ENCODE data around the gene UBP1. TPM values are rescaled to one million over a fixed set of nuclear protein-coding genes. Genes with fewer than 3 reads are reported as not detected.
A peak's percentile ranks its signal among the peaks of the same experiment; 100 is the strongest.
"Not testable (repeated sequence)": the region's sequence is repeated elsewhere in the genome, so short reads cannot be mapped to it uniquely, and the experiment has no call there.

The UBP1 gene
- polyA plus RNA-seq, 1 experiment: 104 TPM

GRCh38 chr3:33424606-33425452, 15.4 kb downstream of the UBP1 start:
- Histone ChIP-seq H3K4me3 (ENCODE audit: low read depth, low read length) (no peak overlapping the region), H3K27me3 (ENCODE audit: control insufficient read depth, insufficient read depth, low read length) (no peaks in the 10 kb centered on the region), H3K27ac (ENCODE audit: low read depth, low read length) (no peak overlapping the region), H3K9me3 (ENCODE audit: control insufficient read depth, insufficient read depth, low read length) (no peaks in the 10 kb centered on the region)
- DNase-seq (ENCODE audit: low read depth, low spot score): no peak
- CTCF ChIA-PET: no interaction called here
- POLR2A ChIA-PET: interaction anchor here (0.7 kb wide), 1 partner anchor 209 kb away, joined by 3 read pairs; no protein-coding TSS in a partner anchor
- no peak for TF ChIP-seq CTCF (IDR thresholded peaks at IDR 0.05; ENCODE audit: low read depth, low read length)

GRCh38 chr3:33420966-33421365, 19.2 kb downstream of the UBP1 start:
- Histone ChIP-seq H3K27me3 (ENCODE audit: control insufficient read depth, insufficient read depth, low read length) (no peaks in the 10 kb centered on the region), H3K9me3 (ENCODE audit: control insufficient read depth, insufficient read depth, low read length) (no peaks in the 10 kb centered on the region; the same call in 1 of the 2 replicates), H3K27ac (ENCODE audit: low read depth, low read length) (no peak overlapping the region), H3K4me3 (ENCODE audit: low read depth, low read length) (no peak overlapping the region)
- TF ChIP-seq CTCF (IDR thresholded peaks at IDR 0.05; ENCODE audit: low read depth, low read length): peak; percentile 16; the same call in 1 of the 2 replicates
- DNase-seq (ENCODE audit: low read depth, low spot score): no peak
- ChIA-PET CTCF (interaction anchor here (0.7 to 1.7 kb wide), 3 partner anchors 13 to 366 kb away, joined by 3 to 6 read pairs (median 4); no protein-coding TSS in a partner anchor), POLR2A (no interaction called here)

- Histone ChIP-seq H3K27me3 (ENCODE audit: control insufficient read depth, insufficient read depth, low read length) (no peaks in the 10 kb centered on the region), H3K9me3 (ENCODE audit: control insufficient read depth, insufficient read depth, low read length) (no peaks in the 10 kb centered on the region; the same call in 1 of the 2 replicates), H3K27ac (ENCODE audit: low read depth, low read length) (no peak overlapping the region), H3K4me3 (ENCODE audit: low read depth, low read length) (no peak overlapping the region)
- CTCF ChIA-PET: interaction anchor here (0.6 to 1.7 kb wide), 3 partner anchors 59 to 367 kb away, joined by 3 to 4 read pairs (median 3); no protein-coding TSS in a partner anchor
- no peak for DNase-seq (ENCODE audit: low read depth, low spot score)
- TF ChIP-seq CTCF (IDR thresholded peaks at IDR 0.05; ENCODE audit: low read depth, low read length): no peak
- POLR2A ChIA-PET: no interaction called here
Measured at GRCh38 chr3:33419948-33420347, 20.3 kb downstream of the UBP1 start.

GRCh38 chr3:33417066-33417673, 23.0 kb downstream of the UBP1 start:
- no peak overlapping the region for H3K4me3 ChIP-seq (ENCODE audit: low read depth, low read length)
- CTCF ChIA-PET: no interaction called here
- no peak overlapping the region for H3K27ac ChIP-seq (ENCODE audit: low read depth, low read length)
- POLR2A ChIA-PET: no interaction called here
- DNase-seq (ENCODE audit: low read depth, low spot score): no peak
- H3K9me3 ChIP-seq (ENCODE audit: control insufficient read depth, insufficient read depth, low read length): no peaks in the 10 kb centered on the region; the same call in 1 of the 2 replicates
- no peaks in the 10 kb centered on the region for H3K27me3 ChIP-seq (ENCODE audit: control insufficient read depth, insufficient read depth, low read length)
- TF ChIP-seq CTCF (IDR thresholded peaks at IDR 0.05; ENCODE audit: low read depth, low read length): no peak

- H3K9me3 ChIP-seq (ENCODE audit: control insufficient read depth, insufficient read depth, low read length); H3K27ac ChIP-seq (ENCODE audit: low read depth, low read length); DNase-seq (ENCODE audit: low read depth, low spot score); POLR2A ChIA-PET; H3K4me3 ChIP-seq (ENCODE audit: low read depth, low read length); H3K27me3 ChIP-seq (ENCODE audit: control insufficient read depth, insufficient read depth, low read length): not testable (repeated sequence)
- CTCF ChIA-PET: interaction anchor here (1.0 kb wide), 1 partner anchor 38 kb away, joined by 6 read pairs; no protein-coding TSS in a partner anchor
Measured at GRCh38 chr3:33410816-33411215, 29.4 kb downstream of the UBP1 start.
